Placental epithelial cell (primary cell): ENCODE data around the gene NDRG3. TPM values are rescaled to one million over a fixed set of nuclear protein-coding genes. Genes with fewer than 3 reads are reported as not detected.

Source experiments
- small RNA-seq: library from RNA; depleted of rRNA; stranded (forward); fragments of <200 nt; gene quantifications from one replicate; pipeline ENCODE3, GENCODE V24; 2012
- total RNA-seq: library from RNA; depleted of rRNA; stranded (reverse); fragments of >200 nt; gene quantifications from 2 replicates; pipeline ENCODE4 v1.2.3, GENCODE V29; 2012

NDRG3 gene
- total RNA-seq: 27.5 and 47.1 TPM in 2 replicates

DNA sequence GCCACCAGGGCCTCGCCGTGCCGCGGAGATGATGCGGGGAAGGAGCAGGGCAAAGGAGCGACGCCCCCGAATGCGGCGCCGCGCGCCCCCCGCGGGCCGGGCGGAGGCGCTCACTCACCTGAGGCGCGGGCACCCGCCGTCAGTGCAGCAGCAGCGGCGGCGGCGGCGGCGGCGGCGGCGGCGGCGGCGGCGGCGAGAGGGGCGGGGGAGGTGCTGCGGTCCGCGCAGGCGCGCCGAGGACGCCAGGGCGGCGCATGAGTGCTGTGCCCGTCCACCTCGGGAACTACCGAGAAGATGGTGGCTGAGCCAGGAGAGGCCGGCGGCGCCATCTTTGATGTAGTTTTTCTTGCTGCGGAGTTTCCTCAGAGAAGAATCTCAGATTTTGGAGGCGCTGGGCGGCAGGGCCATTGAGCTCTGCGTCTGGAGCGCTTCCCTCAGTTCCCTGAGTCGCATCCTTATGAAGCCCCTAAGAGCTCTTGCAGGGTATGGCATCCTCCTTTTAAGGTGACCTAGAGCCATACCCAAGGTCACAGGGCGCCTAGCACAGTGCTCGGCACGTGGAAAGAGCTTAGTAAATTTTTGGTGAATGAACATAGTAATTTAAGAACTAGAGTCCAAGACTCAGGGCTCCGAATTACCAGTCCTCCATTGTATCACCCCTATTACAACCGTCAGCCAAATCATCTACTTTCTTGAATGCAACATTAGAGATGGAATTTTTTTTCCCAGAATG is at the start of gene NDRG3:
NDRG3 (minus strand) TSS at position 164 of the 733 bp plus-strand sequence. CDS start 24,355 bp downstream, outside the sequence.

DNA sequence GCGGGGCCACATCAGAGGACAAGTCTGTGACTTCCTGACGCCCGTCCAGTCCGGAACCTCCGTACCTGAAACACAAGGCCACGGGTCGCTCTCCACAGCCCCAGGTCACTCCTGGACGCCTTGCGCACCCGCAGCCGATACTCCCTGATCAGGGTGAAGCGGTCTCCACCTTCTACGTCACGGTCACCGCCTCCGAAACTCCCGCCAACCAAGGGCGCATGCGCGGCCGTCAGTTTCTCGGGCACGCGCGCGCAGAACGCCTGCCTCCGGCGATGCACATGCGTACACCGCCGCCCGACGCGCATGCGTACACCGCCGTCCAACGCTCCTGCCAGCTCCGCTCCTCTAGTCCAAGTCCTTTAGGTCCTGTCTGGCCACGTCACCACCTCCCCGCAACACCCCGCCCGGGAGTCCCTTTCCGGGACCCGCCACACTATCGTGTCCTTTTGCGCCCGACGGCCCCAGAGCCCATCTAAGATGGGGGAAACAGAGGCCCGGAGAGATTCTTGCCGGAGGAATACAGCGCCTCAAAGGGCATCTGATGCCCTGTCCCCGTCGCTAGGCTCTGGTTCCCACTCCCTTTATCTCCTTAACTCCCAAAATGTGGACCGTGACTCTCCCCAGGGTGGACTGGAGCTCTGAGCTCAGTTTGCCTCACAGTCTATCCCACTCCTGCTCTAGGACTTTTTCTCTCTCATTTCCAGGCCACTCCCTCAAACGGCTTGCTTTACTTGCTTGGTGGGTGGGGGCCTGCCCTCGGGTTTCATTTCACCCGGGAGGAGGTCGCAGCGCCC is 27.9 kb upstream of the NDRG3 start, which contains the start of gene DSN1:
DSN1 (minus strand) TSS at position 167 of the 794 bp plus-strand sequence. CDS start 2,305 bp downstream, outside the sequence.

DNA sequence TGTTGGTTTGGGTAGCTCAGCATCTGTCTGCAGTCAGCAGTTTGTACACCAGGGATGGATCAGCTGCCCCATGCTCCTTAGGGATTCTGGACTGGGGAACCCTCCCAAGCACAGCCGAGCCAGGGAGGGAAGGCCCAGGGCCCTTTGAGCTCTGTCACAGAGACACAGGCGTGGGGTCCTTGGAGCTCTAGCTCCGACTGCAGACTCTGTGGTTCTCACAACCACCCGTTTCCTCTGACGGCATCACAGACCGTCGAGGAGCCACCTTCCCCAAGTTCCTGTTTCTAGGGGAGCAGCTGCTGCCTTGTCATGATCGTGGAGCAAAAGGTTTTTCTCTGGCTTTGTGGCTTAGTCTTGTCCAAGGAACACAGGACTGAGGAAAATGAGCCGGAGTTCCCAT is 99.9 kb downstream of the NDRG3 start, which contains the start of gene SLA2:
SLA2 (minus strand) TSS at position 199 of the 400 bp plus-strand sequence. CDS start 4,861 bp downstream, outside the sequence.

DNA sequence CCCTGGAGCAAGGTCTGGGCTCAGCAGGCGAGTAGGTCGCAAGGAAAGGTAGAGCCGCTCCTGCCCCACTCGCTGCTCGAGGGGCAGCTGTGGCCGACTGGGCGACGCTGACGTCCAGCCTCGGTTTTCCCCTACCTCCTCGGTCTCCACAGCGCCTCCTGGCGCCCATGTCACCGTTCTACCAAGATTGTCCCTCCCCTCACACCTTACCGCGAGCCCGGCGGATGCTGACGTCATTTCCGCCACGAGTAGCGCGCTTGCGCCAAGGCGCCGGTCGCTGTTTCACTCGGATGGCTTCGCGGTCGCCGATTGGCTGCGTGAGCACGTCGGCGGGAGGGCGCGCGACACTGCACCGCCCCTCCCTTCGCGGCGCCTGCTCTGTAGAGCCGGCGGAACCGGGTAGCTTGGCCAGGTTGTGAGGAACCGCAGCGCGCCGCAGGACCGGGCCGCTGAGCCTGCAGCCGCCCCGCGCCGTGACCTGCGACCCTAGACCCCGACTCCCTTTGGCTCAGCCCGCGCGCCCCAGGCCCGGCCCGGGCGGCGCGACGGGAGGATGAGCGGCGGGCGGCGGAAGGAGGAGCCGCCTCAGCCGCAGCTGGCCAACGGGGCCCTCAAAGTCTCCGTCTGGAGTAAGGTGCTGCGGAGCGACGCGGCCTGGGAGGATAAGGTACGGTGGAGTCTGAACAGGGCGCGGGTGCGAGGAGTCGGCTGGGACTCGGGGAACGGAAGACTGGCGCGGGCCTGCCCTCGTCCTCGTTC is 140.3 kb downstream of the NDRG3 start, which contains the start of gene RAB5IF:
RAB5IF (plus strand) TSS at position 381 of the 759 bp plus-strand sequence; CDS start at position 554, 173 bp downstream.

Small RNA genes within 50 kb of the gene (small RNA-seq; reads per million reads assigned to genes)
- not detected for gene RF00019

Other genes with a start within 250 kb of the NDRG3 start
- gene MYL9, start 204.6 kb downstream of the NDRG3 start, total RNA-seq: 2.7 and 13.9 TPM in 2 replicates
- gene TGIF2, start 172.5 kb downstream of the NDRG3 start, total RNA-seq: 8.7 and 12.6 TPM in 2 replicates
- gene RAB5IF, start 140.3 kb downstream of the NDRG3 start, total RNA-seq: 29.8 and 71.0 TPM in 2 replicates
- gene SLA2, start 99.9 kb downstream of the NDRG3 start, total RNA-seq: not detected in 2 replicates
- 11.0 and 11.7 TPM in 2 replicates for gene DSN1, start 27.7 kb upstream of the NDRG3 start, total RNA-seq
- not detected in 2 replicates for gene TLDC2, start 130.0 kb upstream of the NDRG3 start, total RNA-seq
- gene SAMHD1, start 205.6 kb upstream of the NDRG3 start, total RNA-seq: 1.2 and 3.9 TPM in 2 replicates